Esophagus muscularis mucosa (tissue), 3 donors: Measurements from ENCODE around the gene CGRRF1.

Experiments
- POLR2A ChIP-seq: fragments of 450-650 bp; IDR thresholded peaks from one replicate; pipeline ENCODE4 v1.6.1; 2017; ENCODE audit warnings: antibody characterized with exemption, moderate library complexity, mild to moderate bottlenecking, low read depth
- TF ChIP-seq, protein P1 (sequence below), 3 experiments: fragments of 200-600 bp in 2 of 3; fragments of 450-650 bp in 1 of 3; sonication (generic) in 2 of 3; IDR thresholded peaks; one replicate each; pipeline ENCODE4 v1.5.1; 2017 to 2019; ENCODE audit warnings: antibody characterized with exemption in 3 of 3, mild to moderate bottlenecking in 2 of 3, moderate library complexity in 1 of 3

DNA sequence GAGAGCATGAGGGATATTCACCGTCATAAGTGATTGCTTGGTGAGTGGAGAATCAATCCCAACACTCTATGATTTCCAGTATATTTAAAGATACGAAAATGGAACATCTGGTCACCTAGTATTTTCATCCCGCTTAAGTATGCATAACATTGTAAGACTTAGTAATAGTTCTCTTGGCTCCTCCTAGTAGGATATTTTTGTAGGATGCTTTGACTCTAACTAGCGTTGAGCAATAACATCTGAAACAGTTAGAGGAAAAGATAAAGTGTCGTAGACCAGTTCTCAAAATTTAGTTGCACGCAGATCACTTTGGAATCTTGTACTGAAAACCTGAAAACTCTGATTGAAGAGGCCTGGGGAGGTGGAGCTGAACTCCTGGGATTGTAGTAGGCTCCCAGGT lies 64.8 kb downstream of the CGRRF1 start:
- TF ChIP-seq POLR2A = no peak
- TF ChIP-seq, protein P1, sequence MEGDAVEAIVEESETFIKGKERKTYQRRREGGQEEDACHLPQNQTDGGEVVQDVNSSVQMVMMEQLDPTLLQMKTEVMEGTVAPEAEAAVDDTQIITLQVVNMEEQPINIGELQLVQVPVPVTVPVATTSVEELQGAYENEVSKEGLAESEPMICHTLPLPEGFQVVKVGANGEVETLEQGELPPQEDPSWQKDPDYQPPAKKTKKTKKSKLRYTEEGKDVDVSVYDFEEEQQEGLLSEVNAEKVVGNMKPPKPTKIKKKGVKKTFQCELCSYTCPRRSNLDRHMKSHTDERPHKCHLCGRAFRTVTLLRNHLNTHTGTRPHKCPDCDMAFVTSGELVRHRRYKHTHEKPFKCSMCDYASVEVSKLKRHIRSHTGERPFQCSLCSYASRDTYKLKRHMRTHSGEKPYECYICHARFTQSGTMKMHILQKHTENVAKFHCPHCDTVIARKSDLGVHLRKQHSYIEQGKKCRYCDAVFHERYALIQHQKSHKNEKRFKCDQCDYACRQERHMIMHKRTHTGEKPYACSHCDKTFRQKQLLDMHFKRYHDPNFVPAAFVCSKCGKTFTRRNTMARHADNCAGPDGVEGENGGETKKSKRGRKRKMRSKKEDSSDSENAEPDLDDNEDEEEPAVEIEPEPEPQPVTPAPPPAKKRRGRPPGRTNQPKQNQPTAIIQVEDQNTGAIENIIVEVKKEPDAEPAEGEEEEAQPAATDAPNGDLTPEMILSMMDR (IDR thresholded peaks at IDR 0.05) = no peak
